Neuron (in vitro differentiated cells): ENCODE data around the gene MEIS2.

Experiments used
- H2AFZ ChIP-seq: one replicate; pipeline ENCODE4 v1.6.1; 2013; ENCODE audit warnings: low read depth, mild to moderate bottlenecking, inconsistent platforms, low read length, moderate library complexity
- H3K27me3 ChIP-seq: one replicate; pipeline ENCODE4 v1.6.1; 2013; ENCODE audit warnings: low read length; ENCODE audit not compliant: insufficient read depth
- H3K36me3 ChIP-seq: one replicate; pipeline ENCODE4 v1.6.1; 2013; ENCODE audit warnings: low read length; ENCODE audit not compliant: insufficient read depth
- H3K4me1 ChIP-seq: one replicate; pipeline ENCODE4 v1.6.1; 2013; ENCODE audit warnings: low read length; ENCODE audit not compliant: insufficient read depth
- H3K4me3 ChIP-seq: 2 replicates; pipeline ENCODE4 v1.5.1; 2013; ENCODE audit warnings: mild to moderate bottlenecking, low read length, moderate library complexity
- H3K9me3 ChIP-seq: one replicate; pipeline ENCODE4 v1.6.1; 2013; ENCODE audit warnings: low read length

MEIS2 gene

DNA sequence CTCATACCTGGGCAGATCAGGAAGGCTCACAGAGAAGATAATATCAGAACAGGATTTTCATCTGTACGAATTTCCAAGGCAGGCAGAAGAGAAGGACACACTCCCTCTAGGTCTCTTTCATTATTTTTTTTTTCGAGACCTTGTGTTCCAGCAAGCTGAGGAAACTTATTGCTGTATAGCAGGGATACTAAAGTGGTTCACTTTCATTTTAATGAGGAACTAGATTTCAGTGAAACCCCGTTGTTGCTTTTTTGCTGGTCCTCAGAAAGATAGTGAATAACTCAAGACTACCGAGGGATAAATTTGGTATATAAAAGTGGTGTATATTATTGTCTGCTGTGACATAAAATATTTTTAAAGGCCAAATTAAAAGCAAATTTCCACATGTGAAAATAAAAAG, 24.6 kb downstream of the MEIS2 start:
- no peaks in the 10 kb centered on the region for H3K27me3 ChIP-seq
- peaks cover 14% of the 10 kb centered on the region for H3K4me1 ChIP-seq
- H3K9me3 ChIP-seq: no peaks in the 10 kb centered on the region
- H2AFZ ChIP-seq: no peak overlapping the region
- H3K36me3 ChIP-seq: peaks cover 28% of the 10 kb centered on the region
- no peak overlapping the region for H3K4me3 ChIP-seq

DNA sequence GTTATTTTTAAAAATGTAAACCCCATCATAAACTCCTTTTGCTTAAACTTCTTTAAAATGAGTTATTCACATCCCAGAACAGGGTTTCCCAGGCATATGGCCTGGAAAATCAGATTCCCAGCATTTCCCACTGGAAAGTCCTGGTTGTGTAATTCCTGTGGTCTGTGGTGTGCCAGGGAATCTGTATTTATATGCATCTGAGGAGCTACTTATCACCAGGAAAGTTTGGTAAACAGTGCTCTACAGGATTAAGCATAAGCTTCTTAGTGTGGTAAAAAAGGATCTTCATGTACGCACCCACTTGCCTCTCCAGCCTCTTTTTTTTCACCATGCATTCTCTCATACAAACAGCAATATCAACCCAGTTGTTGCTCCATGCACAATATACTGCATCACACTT, 28.2 kb downstream of the MEIS2 start:
- Histone ChIP-seq H3K36me3 (peaks cover 21% of the 10 kb centered on the region), H3K4me1 (peaks cover 4% of the 10 kb centered on the region), H3K27me3 (no peaks in the 10 kb centered on the region), H2AFZ (no peak overlapping the region), H3K4me3 (no peak overlapping the region), H3K9me3 (no peaks in the 10 kb centered on the region)

DNA sequence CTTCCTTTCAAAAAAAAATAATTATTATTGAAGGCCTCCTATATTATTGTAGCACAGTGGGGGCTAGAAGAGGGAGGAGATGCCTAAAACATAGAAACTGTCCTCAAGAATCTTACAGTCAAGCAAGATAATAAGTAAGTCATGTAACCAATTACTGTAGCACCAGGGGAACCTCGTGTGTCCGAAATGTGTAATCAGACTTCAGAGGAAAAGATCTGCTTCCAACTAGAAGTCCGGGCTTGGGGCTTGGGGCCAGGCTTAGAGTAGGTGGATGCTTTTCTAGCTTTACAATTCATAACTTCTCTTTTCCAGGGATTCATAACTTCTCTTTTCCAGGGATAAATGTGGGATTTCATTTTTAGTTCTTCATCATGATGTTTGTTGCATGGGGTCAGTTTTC, 29.2 kb downstream of the MEIS2 start:
- peaks cover 4% of the 10 kb centered on the region for H3K4me1 ChIP-seq
- peaks cover 17% of the 10 kb centered on the region for H3K36me3 ChIP-seq
- H3K4me3 ChIP-seq: no peak overlapping the region
- H3K9me3 ChIP-seq: no peaks in the 10 kb centered on the region
- H3K27me3 ChIP-seq: no peaks in the 10 kb centered on the region
- no peak overlapping the region for H2AFZ ChIP-seq

DNA sequence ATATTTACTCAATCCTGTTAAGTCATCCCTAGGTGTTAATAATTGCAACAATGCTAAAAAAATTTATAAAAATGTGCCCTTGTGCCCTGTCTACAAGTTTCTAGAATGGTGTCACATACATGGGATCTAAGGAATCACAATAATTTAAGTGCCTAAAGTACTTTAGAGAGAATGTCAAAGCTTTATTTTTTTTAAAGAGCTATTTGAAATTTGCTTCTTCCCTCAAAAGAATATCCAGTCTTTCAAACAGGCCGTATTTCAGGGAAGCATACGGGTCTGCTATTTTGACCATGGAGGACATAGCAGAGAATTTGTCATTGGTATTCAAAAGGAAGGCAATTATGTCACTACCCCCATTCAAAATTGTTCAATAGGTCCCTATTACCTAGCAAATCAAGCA, 29.7 kb downstream of the MEIS2 start:
- H2AFZ ChIP-seq: no peak overlapping the region
- H3K4me1 ChIP-seq: peaks cover 4% of the 10 kb centered on the region
- no peaks in the 10 kb centered on the region for H3K9me3 ChIP-seq
- H3K36me3 ChIP-seq: peaks cover 17% of the 10 kb centered on the region
- no peaks in the 10 kb centered on the region for H3K27me3 ChIP-seq
- H3K4me3 ChIP-seq: no peak overlapping the region

DNA sequence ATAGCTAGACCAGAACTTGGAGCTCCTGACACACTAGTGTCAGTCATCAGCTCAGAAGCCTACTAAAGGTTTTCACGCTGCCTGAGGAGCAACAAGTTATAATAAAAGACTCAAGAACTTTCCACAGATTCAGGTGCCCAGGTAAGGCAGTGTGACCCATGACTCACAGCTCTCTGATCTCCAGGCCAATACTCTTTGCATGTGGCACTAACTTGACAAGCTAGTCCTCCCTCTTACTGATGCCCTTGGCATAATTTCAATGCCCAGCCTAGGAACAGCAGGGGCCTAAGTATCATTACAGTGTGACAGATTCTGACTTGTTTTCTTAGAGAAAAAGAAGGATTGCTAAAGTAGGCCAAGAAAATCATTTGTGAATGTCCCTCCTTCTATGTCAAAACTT, 38.4 kb downstream of the MEIS2 start:
- Histone ChIP-seq H3K4me1 (peaks cover 21% of the 10 kb centered on the region), H3K36me3 (peaks cover 10% of the 10 kb centered on the region), H3K9me3 (no peaks in the 10 kb centered on the region), H3K27me3 (no peaks in the 10 kb centered on the region), H3K4me3 (no peak overlapping the region), H2AFZ (no peak overlapping the region)

DNA sequence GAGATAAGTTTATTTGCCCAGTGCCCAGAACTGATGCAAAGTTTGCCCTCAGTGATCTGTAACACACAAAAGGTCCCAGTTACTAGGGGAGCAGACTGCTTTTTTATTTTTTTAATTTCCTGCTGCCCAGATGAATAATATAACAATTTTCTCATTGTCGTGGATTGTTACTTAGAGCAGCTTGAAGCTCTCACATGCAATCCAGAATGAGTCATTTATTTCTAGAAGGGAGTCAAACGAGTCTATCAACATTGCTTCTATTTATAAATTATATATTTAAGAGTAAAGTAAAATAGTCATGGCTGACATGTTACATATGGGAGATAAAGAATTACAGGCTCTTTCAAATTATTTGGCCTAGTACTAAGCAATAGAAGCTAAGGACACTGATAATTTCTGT, 41.3 kb downstream of the MEIS2 start:
- H3K4me1 ChIP-seq: peaks cover 39% of the 10 kb centered on the region
- no peaks in the 10 kb centered on the region for H3K27me3 ChIP-seq

DNA sequence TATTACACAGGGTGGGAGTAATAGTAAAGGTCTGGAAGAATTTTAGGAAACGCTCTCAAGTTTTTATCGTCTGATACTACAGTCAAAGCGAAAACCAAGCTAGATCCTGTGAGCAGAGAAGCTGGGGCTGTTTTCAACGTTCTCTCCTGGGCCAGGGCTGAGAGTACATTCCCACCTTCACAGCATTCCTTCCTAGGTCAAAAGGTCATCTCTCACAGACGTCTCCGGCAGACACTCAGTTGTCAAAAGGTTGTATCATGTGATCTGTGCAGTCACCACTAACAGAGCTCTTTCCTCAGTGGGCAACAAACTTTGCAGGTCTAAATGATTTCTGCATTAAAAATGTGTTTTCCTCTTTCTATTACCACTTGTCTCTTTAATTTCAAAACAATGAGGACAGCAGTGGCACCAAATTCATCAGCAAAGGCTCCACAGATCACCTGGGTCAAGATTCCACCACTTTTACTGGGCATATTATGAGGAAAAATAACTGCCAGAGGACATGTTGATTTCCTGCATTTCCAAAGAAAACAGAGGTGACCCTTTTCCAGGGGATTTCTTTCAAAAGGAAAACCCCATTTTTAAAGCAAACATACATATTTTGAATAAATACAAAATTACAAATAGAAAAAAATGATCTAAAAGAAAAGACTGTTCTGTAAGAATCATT, 41.9 kb downstream of the MEIS2 start:
- H3K4me1 ChIP-seq: peaks cover 39% of the 10 kb centered on the region
- H3K4me3 ChIP-seq: no peak overlapping the region

More for the DNA sequence above, 41.3 kb downstream of the MEIS2 start:
- H2AFZ ChIP-seq: no peak overlapping the region
- H3K4me3 ChIP-seq: no peak overlapping the region
- peaks cover 10% of the 10 kb centered on the region for H3K36me3 ChIP-seq
- H3K9me3 ChIP-seq: no peaks in the 10 kb centered on the region

DNA sequence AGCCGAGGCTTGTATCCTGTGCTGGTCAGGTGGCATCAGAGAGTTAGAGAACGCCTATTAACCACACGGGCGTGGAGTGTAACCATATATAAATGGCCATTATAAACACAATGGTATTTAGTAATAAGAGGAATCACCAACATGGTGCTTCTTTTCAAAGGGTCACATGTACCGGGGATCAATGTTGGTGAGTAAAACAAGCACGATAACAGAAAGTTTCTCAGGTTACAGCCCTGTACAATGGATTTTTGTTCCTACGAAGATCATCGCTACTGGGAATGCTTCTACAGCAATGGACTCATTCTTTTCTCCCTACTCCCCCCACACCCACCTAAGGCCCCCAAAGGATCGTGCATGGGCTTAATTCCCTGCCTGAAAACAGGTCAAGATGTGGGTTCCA, 42.5 kb downstream of the MEIS2 start:
- peaks cover 39% of the 10 kb centered on the region for H3K4me1 ChIP-seq
- H3K4me3 ChIP-seq: peak overlapping the region; percentile 38
- H3K36me3 ChIP-seq: peaks cover 10% of the 10 kb centered on the region
- no peak overlapping the region for H2AFZ ChIP-seq
- H3K27me3 ChIP-seq: no peaks in the 10 kb centered on the region
- no peaks in the 10 kb centered on the region for H3K9me3 ChIP-seq

More for the DNA sequence above, 41.9 kb downstream of the MEIS2 start:
- Histone ChIP-seq H3K36me3 (peaks cover 10% of the 10 kb centered on the region), H3K9me3 (no peaks in the 10 kb centered on the region), H2AFZ (no peak overlapping the region), H3K27me3 (no peaks in the 10 kb centered on the region)

DNA sequence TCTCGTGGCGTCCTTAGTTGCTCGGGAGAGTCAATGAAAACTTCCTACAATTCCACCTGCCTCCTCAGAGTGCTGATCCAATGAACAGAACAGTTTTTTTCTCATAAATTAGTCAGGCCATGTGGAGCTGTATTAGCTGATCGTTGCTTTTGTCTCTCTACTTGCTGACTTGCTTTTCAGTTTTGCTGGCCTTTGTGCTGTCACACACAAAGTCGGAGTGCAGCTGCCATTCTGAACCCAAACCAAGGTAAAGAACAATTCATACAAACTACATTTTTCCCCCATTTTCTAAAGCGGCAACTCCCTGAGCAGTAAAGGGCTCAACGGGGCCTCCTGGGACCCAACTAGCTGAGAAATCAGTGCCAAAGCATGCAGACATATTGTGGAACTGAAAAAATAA, 43.1 kb downstream of the MEIS2 start:
- H3K4me1 ChIP-seq: peaks cover 39% of the 10 kb centered on the region
- no peaks in the 10 kb centered on the region for H3K27me3 ChIP-seq
- peak overlapping the region; percentile 38 for H3K4me3 ChIP-seq
- peak overlapping the region; percentile 56 for H2AFZ ChIP-seq
- no peaks in the 10 kb centered on the region for H3K9me3 ChIP-seq
- H3K36me3 ChIP-seq: peaks cover 12% of the 10 kb centered on the region

DNA sequence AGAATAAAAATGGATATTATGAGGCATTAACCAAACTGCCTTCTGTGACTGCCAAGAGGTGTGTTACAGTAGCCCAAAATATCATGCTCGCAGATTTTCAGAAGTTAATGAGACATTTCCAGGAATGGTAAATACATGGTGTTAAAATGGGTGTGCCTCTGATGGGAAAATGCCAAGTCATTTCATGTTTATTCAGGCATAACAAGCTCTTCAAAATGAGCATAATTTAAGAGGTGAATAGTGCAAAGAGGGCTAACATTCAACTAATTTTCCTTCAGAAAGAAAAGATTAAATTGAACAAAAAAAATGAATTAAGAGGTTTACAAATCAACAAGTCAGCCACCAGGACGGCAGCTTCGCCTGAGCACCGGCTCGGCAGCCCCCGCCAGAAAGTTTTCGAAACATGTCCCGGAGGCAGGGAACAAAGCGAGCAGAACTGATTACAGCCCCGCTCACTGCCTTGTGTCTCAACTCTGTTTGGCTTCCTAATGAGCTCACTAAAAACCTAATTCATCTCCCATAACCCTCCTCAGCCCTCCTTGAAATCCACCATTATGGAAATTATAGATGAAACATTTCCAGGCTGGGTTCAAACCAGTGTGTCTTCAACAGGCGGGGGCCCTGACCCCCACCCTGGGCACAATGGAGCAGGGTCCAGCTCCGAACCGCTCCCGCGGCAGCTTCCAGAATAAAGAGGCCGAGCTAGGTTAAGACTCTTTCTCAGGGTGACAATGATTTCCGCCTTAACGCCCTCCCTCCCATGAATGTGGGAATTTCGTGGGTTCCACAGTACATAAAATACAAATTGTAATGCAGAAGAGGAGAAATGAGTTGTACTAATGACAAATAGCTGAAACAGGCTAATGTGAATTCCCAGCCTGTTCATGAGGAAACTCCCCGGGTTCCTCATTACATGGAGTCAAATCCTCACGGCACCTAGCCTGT, 43.9 kb downstream of the MEIS2 start:
- Histone ChIP-seq H3K36me3 (peaks cover 7% of the 10 kb centered on the region), H2AFZ (peak overlapping the region; percentile 56), H3K4me1 (peaks cover 39% of the 10 kb centered on the region), H3K9me3 (no peaks in the 10 kb centered on the region), H3K27me3 (no peaks in the 10 kb centered on the region), H3K4me3 (peak overlapping the region; percentile 38)

DNA sequence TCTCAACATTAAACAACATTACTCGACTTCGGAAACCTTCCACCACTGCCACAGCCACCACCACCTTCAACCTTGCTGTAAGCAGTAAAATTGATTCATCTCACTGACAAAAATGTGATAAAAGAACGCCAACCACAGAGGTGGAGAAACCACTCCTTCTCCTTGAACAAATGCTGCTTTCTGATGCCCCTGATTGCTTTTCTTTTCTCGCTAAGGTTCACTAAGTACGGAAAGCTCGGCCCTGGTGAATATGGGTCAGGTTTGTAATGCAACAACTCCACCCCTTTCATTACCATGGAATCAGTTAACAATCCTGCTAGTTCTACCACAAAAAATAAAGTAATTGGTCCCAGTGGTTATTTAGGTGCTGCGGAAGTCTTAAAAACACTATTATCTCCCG, 44.9 kb downstream of the MEIS2 start:
- H3K27me3 ChIP-seq: no peaks in the 10 kb centered on the region
- no peak overlapping the region for H3K4me3 ChIP-seq
- H2AFZ ChIP-seq: no peak overlapping the region
- H3K36me3 ChIP-seq: peaks cover 3% of the 10 kb centered on the region
- peaks cover 39% of the 10 kb centered on the region for H3K4me1 ChIP-seq
- no peaks in the 10 kb centered on the region for H3K9me3 ChIP-seq

DNA sequence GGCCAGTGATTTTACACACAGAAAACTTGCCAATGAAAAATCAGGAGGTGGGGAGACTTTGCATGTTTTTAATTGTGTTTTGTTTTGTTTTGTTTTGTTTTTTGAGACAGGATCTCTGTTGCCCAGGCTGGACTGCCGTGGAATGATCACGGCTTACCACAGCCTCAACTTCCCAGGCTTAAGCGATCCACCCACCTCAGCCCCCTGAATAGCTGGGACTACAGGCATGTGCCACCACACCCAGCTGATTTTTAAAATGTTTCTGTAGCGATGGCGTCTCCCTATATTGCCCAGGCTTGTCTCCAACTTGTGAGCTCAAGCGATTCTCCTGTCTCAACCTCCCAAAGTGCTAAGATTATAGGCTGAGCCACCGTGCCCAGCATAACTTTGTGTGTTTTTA, 46.0 kb downstream of the MEIS2 start:
- Histone ChIP-seq H3K4me1 (peaks cover 39% of the 10 kb centered on the region), H3K9me3 (no peaks in the 10 kb centered on the region), H3K36me3 (peaks cover 3% of the 10 kb centered on the region), H2AFZ (no peak overlapping the region), H3K4me3 (no peak overlapping the region), H3K27me3 (no peaks in the 10 kb centered on the region)

DNA sequence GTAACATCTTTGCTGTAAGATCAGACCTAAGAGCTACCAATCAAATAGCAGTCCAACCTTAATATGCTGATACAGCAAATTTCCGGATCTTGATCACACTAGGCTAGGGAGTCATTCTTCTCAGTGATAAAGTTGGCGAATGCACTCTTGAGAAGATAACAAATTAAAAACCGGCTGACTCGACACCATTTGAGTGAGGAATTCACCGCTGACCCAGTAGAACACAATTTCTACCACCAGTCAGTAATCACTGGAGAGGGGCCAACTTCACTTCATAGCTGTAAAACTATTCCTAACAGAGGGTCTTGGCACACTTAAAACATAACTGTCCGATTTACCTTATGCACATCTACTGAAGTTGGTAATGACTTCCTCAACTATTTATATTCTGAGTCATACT, 47.2 kb downstream of the MEIS2 start:
- H3K27me3 ChIP-seq: no peaks in the 10 kb centered on the region
- no peak overlapping the region for H2AFZ ChIP-seq
- peaks cover 3% of the 10 kb centered on the region for H3K36me3 ChIP-seq
- H3K4me1 ChIP-seq: peaks cover 30% of the 10 kb centered on the region
- no peaks in the 10 kb centered on the region for H3K9me3 ChIP-seq
- H3K4me3 ChIP-seq: no peak overlapping the region
